Gastrocnemius medialis (tissue), 4 donors: ENCODE results near the gene BHLHA15.

Experiments
- CTCF ChIP-seq, 5 experiments: fragments of 450-650 bp in 3 of 5; fragments of 200-600 bp in 2 of 5; sonication (generic) in 2 of 5; IDR thresholded peaks in 4 of 5; conservative IDR thresholded peaks in 1 of 5; 1 replicate in 4 of 5; 2 replicates in 1 of 5; pipeline ENCODE4 v1.5.1; 2016 to 2019; ENCODE audit warnings: antibody characterized with exemption in 5 of 5, mild to moderate bottlenecking in 3 of 5, moderate library complexity in 3 of 5
- POLR2A ChIP-seq, 2 donors: fragments of 450-650 bp; IDR thresholded peaks; one replicate each; pipeline ENCODE4 v1.6.1; 2017; ENCODE audit warnings: antibody characterized with exemption in 2 of 2, mild to moderate bottlenecking in 2 of 2, moderate library complexity in 2 of 2

GRCh38 chr7:98217623-98218582, 6.7 kb downstream of the BHLHA15 start:
- TF ChIP-seq POLR2A (IDR thresholded peaks at IDR 0.05) (no peak), CTCF (IDR thresholded peaks at IDR 0.05 in 4 of 5, conservative IDR thresholded peaks at IDR 0.05 in 1 of 5) (no peak)
